Stimulated activated CD4-positive, alpha-beta T cell treated with anti-CD3 and anti-CD28 coated beads, Interleukin-15, amount 100 ng/mL, for 48 hours (primary cell): ENCODE measurements around the gene SPECC1.
"Not testable (repeated sequence)": the region's sequence is repeated elsewhere in the genome, so short reads cannot be mapped to it uniquely, and the experiment has no call there.

Experiments
- DNase-seq, 2 donors: peaks; one replicate each; pipeline ENCODE4 v3.0.0-alpha.2; 2020; ENCODE audit warnings: low read depth in 2 of 2

Gene SPECC1

DNA sequence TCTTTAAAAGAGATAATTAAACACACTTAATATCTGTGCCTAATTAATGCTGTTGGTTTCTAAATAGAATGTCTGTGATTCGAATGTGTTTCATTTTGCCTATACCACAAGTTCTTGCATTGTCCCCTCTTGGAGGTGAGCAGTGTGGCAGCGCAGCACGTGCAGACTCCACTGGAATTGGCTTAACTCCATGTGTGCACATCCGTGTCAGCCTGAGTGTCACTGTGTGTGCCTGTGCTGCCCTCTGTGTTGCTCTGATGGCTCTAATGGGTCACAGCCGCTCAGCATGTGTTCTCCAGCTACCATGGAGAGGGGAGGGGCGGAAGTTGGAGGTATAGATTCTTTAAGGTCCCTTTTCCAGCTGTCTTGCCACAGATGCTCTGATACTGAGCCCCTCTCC is 226.6 kb downstream of the SPECC1 start:
- no peak for DNase-seq

DNA sequence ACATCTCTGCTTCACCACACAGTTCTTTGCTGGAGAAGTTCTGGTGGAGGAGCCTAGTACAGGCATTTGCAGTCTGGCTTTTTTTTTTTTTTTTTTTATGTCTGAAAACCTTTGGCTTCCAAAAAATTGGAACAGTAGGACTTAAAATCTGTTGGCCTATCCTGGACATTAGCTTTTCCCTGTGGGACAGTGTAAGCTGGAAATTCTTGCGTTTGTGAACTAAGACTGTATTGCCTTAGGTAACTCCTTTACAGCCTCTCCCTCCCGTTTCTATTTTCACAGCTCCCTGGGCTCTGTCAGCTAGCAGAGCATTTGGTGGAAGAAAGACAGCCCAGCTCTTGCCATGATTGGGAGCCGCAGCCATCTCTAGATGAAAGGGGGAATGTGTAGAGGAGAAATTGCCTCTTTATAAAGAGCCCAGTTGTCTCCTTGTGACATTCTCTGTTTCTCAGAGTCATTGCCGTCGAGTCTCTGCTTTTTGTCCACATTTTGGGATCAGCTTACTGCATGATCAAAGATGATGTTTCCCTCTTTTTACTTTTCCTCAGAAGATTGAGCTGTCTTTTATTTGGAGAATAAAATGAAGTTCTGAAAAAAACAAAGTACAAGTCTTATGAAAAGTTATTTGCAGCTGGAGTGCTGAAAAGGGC is 227.5 kb downstream of the SPECC1 start:
- no peak for DNase-seq

DNA sequence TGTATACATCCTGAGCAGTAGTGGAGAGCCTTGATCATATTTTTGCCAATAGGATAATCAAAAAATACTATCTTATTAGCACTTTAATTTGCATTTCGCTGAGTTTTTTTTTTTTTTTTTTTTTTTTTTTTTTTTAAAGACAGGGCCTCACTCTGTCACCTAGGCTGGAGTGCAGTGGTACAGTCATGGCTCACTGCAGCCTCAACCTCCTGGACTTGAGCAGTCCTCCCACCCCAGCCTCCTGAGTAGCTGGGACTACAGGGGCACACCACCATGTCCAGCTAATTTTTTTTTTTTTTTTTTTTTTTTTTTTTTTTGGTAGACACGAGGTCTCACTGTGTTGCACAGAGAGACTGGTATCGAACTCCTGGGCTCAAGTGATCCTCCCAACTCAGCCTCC is 230.6 kb downstream of the SPECC1 start:
- not testable (repeated sequence) for DNase-seq

DNA sequence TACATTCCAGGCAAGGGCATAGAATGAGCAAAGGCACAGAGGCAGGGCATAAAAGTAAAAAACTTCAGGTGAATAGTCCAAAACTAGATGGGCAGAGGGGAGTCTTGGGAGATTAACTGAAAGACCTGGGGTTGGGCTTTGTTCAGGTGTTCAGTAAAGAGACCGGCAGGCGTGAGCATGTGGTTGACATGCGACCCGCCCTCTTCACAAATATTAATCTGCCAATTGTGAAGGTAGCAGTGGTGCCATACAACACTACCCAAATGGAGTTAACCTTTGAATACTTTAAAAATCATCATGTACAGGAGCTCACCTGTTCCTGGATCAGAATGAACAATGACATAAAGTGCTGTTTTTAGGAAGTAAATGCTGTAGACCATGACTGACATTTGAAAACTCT is 232.7 kb downstream of the SPECC1 start:
- DNase-seq: no peak

DNA sequence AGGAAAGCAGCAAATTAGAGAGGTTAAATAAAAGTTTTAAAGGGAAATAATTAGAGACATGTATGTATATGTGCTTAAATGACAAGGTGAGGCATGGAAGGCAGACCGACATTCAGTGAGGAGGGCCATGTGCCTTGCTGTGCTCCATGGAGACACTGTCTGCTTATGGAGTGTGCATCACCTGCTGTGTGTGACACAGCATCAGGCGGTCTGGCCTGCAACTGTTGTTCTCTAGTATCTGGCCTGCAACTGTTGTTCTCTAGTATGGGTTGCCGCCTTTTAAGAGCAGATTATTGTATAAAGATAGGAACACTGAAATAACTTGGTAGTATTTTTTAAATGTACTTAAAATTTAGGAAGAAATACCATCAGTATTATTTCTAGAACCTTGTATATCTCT is 233.1 kb downstream of the SPECC1 start:
- no peak for DNase-seq

DNA sequence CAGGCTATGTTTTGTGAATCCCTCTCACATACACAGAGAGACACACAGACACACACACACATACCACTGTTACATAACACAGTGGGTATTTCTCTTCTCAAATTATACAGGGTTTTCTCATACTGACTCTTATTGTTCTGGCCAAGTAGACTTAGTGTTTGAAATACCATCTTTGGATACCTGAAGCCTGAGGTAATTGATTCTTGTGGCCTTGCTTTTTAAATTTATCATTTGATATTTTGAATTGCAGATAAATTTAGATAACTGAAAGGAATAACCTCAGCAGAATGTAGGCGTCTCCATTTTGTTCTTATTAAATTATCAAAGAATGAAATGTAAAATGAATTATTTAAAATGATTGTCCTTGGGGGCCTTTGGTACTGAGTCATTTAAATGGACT is 234.4 kb downstream of the SPECC1 start:
- no peak for DNase-seq

DNA sequence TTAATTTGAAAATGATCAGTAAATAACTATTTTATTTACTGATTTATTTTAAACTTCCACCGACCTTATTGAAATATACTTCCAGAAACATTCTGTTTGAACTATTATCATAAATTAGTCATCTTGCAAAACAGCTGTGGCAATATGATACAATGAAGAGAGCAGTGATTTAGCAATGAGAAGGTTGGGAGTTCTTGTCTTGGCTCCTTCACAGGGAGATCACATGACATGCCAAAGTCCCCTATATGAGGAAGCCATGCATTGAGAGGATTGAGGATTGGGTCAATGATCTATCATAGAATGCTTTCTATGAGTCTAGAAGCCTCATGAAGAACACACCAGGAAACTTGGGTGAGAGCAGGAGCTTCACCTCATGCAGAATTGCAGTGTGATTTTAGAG is 235.5 kb downstream of the SPECC1 start:
- DNase-seq: no peak

DNA sequence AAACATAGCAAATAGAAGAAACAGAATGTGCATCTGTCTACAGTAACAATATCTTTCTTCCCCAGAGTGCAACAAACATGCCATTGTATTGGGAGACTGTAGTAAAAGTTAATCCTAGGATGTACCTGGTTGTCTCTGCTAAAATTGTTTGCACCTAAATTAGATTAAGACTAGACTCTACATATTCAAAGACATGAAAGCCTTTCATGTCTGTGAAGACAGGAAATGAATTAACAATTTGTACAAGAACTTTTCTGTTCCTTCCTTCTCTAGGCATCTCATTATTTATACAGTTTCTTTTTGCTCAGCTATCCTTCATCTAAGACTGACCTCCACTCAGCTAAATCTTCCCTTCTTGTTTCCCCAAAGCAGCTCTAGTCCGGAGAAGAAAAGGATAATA is 237.5 kb downstream of the SPECC1 start:
- DNase-seq: no peak

DNA sequence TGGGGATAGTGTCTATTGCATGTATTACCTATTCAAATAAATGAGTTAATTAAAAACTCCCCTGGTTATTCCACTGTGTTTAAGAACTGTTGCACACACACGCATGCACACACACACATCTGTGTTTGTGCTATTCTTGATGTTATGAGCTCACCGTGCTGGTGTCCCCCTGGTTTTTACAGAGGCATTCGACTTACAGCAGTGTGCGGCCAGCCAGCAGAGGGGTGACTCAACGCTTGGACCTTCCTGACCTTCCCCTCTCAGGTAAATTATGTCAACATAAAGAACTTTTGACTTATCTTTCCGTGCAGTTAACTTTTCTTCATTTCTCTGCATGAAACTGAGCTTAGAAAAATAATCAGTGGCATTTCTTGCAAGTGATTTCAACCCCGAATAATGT is 244.2 kb downstream of the SPECC1 start:
- no peak for DNase-seq

DNA sequence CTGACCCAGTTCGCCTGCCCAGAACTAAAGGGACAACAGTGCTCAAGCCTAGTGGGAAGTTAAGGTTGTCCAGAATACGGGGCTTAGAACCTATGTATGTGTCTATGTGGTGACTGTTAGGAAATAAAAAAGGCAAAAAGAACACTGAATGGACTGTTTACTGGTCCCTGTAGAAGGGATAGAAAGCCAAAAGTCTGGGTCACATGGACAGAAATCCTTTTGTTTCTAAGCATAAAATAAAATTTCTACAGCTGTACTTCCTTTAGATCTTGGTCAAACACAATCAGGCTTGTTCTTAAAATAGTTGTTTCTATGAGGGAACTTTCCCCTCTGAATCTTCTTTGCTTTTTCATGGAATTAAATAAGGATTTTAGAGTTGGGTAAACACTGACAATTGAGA is 245.4 kb downstream of the SPECC1 start:
- DNase-seq: no peak

DNA sequence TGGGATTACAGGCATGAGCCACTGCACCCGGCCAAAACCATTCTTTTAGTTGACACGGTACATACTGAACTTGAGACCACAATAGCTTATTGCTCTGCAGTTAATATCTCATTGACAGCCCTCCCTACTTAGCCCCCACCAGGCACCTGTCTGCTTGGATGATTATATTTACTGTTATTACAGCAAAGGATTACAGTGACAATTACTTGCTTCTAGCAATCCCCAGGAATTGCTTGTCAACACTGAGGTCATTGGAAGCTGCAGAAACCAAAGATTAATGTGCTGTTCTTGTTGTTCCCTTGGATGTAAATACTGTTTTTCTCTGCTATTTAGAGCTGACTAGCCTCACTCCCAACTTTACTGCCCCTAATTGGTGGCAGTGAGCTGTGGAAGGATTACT is 247.0 kb downstream of the SPECC1 start:
- DNase-seq: no peak

DNA sequence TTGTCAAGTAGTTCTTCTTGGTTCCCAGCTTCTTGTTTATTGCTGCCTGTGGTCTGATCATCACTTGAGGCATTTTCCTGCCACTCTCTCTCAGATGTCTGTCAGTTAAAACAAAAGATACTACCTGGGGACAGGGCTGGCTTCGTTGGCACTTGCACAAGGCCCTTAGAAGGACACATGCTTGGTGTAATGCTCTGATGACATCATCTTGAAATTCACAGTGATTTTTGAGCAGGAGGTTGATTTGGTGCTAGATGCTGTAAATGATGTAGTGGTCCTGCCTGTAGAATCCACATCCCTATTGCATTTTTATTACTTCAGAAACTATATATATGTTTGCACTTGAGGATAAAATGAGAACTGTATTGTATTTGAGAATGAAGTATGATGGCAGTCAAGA is 247.8 kb downstream of the SPECC1 start:
- no peak for DNase-seq

DNA sequence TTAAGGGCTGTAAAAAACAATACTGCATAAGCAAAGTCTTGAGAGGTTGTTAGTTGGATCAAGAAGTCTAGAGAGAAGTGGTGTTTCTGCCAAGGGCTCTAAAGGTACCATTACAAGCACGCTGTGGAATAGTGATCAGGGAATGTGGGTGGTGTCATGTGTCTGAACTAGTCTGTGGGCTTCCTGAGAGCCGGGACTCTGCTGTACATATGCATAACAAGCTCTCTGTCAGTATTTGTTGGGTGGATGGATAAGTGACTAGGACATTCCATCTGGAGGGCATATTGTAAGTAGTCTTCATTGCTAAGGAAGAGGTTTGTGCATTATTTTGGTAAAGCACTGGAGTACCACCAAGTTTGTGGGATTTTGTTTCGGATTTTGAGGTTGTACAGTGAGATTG is 248.6 kb downstream of the SPECC1 start:
- no peak for DNase-seq

DNA sequence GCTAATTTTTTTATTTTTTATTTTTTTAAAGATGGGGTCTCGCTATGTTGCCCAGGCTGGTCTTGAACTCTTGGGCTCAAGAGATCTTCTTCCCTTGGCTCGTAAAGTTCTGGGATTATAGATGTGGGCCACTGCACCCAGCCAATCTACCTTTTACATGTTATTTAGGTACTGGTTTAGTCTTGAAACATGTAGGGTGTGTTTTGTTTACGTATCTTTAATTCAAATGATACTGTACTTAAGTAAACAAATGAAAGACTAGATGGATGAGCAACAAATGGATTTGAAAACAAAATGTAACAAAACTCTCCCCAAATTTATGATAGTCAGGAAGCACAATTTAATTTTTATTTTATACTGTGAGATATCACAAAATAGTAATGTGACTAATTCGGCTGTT is 250.5 kb downstream of the SPECC1 start:
- no peak for DNase-seq

DNA sequence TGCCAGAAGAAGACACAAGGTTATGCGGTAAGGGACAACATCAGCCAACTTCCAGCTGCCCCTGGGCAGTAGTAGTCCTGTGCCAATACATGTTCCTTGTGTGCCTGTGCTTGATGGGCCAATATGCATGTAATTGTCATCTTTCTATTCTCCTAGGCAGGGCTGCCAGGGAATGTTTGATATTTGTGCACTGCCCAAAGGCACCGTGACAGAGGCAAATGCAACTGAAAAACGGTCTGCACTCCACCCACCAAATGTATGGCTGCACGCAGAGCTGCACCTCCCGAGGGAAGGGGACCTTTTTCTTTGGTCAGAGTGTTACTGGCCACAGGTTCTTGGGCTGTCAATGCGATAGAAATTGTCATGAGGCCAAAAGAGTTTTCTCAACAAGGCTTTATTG is 251.1 kb downstream of the SPECC1 start:
- no peak for DNase-seq

DNA sequence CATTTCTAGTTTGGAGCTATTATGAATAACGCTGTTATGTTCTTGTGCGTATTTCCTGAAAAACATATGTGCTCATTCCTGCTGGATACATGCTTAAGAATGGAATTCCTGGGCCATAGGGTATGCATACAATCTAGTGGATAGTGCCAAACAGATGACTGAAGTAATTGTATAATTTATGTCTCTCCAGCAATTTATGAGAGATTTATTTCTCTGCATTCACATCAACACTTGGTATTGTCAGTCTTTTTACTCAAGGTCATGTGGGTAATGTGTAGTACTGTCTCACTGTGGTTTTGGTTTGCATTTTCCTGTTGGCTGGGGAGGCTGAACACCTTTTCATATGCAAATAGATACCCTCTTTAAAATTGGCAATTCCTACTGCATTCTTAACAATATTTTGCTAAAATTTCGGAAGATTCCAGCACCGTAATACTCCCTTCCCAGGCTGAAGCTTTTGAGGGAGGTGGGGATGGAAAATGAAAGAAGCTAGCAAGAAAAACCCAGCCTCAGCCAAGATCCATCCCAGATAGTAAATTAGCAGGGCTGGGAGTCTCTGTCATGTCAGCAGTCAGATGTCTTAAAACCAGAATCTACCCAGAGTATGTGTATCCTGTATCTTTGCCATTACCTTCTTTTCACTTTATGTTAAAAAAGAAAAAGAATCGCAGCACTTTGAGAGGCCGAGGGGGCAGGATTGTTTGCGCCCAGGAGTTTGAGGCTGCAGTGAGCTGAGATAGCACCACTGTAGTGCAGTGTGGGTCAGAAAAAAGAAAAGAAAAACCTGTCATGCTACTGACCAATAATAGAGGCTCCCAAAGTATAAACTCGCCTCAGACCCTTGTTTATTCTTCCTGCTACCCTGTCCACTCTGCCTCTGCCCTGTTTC is 253.3 kb downstream of the SPECC1 start:
- DNase-seq: no peak

DNA sequence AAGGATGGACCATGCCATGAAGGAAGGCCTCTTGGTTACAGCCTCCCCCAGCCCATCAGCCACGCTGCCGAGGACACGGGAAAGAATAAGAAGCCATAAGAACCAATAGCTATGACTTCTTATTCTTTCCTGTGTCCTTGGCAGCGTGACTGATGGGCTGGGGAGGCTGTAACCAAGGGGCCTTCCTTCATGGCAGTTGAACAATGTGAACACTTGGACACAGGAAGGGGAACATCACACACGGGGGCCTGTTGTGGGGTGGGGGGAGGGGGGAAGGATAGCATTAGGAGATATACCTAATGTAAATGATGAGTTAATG is 253.9 kb downstream of the SPECC1 start:
- not testable (repeated sequence) for DNase-seq

DNA sequence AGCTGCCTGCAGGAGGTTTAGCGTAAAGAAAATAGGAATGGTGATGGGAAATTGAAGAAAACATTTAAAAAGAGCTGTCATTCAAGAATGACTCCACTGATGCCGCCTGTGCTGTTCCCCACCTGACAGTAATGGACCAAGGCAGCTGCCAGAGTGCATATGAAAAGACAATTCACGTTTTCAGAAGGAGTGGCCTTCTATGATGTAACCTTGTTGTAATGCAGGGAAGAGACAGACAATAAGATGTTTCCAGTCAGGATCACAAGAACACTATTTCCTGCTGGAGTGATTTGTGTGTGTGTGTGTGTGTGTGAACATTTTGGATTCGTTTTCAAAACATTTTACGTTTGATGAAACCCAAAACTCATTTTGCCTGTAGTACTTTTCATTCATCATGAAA is 254.4 kb downstream of the SPECC1 start:
- no peak for DNase-seq

DNA sequence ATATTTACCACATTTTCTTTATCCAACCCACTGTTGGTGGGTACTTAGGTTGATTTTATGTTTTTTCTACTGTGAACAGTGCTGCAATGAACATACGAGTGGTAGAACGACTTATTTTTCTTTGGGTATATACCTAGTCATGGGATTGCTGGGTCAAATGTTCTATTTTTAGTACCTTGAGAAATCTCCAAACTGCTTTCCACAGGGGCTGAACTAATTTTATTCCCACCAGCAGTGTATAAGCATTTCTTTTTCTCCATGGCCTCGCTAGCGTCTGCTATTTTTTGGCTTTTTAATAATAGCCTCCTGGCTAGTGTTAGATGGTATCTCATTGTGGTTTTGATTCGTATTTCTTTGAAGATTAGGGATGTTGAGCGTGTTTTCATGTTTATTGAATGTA is 255.8 kb downstream of the SPECC1 start:
- no peak for DNase-seq

DNA sequence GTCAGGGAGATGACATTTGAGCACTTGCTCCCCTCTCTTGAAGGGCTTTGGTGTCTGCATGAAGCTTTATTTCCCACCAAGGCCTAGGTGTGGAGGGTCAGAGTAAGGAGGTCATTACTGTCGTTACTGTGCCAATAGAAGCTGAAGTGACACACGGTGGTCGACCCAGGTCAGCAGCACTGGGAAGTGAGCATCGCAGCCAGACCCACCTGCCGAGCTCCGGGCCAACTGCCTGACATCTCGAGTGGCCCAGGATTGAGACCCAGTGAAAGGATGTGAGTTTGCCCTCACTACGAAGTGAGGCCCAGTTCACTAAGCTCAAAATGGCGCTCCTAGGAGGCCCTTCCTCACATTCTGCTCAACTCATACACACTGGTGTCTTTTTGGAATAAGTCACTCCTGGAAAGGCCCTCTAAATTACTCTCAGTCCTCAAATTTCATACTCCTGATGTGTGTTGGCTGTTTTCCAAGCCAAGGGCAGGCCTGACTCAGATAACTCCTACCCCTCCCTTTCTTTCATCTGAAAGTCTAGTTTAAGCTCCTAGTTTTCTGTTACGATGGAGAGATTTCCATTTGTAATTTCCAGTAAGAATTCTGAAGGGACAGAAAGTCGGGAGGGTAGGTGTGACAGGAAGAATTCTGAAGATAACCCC is 257.8 kb downstream of the SPECC1 start:
- DNase-seq: no peak

DNA sequence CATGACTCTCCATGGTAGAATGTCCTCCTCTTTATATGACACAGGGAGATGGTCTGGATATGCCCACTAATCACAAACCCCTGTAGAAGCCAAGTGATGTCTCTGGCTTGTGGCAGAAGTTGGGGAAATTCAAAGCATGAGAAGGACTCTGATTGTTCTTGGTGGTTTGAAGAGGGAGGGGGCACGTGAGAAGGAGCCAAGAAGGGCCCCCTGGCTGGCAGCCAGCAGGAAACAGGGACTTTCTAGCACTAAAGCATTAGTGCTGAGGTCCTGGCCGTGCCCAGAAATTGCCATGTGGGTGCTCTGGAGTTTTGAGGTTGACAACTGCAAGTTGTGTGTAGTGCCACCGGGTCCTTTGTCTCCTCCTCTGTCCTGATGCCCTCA is 258.3 kb downstream of the SPECC1 start:
- no peak for DNase-seq

DNA sequence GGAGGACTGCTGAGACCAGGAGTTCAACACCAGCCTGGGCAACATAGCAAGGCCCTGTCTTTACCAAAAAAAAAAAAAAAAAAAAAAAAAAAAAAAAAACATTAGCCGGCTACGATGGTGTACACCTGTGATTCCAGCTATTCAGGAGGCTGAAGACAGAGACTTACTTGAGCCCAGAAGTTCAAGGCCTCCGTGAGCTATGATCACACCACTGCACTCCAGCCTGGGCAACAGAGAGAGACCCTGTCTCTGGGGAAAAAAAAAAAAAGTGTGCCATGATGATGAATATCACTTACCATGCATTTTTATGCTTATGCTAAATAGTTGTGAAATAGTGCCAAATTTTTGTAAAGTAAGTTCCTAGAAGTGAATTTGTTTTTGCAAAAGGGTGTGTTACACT is 261.2 kb downstream of the SPECC1 start:
- DNase-seq: no peak

DNA sequence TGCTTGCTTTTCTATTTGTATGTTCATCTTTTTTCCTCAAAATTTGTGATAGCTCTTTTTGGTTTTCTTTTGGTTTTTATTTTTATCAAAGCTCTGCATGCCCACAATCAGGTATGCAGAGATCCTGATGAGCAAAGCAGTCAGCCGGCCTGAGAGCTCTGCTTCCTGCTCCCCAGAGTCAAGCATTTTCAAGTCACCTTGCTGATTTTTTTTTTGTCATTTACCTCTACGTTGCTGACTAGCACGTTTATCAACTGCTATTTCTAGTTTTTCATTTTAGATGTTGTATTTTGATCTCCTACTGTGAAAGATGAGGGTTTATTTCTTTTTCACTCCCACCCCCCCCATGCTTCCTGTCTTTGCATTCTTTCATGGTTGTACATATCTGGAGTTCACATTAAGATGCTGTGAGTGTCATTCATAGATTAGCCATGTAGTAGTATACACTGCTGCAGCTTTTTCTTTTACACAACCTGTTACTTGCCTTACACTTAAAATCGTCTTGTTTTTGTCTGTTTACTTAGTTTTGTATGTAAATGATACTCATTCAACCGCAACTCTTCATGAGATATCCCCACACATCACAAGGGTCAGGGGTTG is 262.0 kb downstream of the SPECC1 start:
- DNase-seq: no peak
